ENCODE measurements around the gene RAET1L.
"Not testable (repeated sequence)": the region's sequence is repeated elsewhere in the genome, so short reads cannot be mapped to it uniquely, and the experiment has no call there.

Gene RAET1L

DNA sequence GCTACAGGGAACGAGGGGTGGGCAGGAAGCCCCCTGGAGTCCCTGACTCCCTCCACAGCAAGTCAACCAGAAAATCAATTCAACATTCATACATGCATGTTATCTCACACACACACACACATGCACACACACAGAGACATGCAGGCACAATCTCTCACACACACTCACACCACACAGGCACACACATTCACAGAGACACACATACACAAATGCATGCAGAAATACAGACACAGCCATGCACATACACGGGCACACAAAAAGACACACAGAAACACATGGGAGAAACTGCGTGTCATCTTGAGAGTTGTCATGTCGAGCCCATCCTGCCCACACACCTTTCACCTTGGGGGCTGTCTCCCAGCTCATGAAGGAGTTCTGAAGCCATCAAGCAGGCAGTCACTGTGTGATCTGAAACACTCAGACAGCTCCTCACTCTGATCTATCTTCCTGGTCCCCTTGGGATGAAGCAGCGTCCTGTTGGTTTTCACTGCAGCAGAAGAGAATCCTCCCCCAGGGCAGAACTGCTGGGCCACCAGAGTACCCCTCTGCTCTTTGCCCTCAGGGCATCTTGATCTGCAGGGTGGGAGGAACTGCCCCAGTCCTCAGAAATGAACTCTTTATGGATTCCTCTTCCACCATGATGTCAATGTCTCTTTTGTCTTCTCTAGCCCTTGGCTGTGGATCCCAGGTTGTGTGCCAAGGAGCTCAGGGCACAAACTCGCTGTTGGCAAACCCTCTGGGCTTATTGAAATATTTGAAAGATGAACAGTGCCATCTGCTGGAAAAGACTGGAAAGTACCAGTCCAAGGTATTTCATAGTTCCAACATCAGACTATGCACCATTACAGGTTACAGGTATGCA lies 8.8 kb downstream of the RAET1L start:
- DNase-seq (ENCODE audit: low read depth), result peak; percentile 27

GRCh38 chr6:150015281-150016001 lies 9.9 kb downstream of the RAET1L start:
- not testable (repeated sequence) for DNase-seq (ENCODE audit: low read depth)

GRCh38 chr6:150014623-150015280 lies 10.6 kb downstream of the RAET1L start:
- not testable (repeated sequence) for DNase-seq (ENCODE audit: low read depth)

- not testable (repeated sequence) for DNase-seq (ENCODE audit: low read depth)
These were observed 11.3 kb downstream of the RAET1L start for GRCh38 chr6:150013785-150014622.

GRCh38 chr6:150012846-150013784 lies 12.2 kb downstream of the RAET1L start:
- not testable (repeated sequence) for DNase-seq (ENCODE audit: low read depth)

- DNase-seq (ENCODE audit: low read depth), result no peak
These were observed 16.7 kb downstream of the RAET1L start for GRCh38 chr6:150008588-150008987.

GRCh38 chr6:150006961-150007464 lies 18.3 kb downstream of the RAET1L start:
- DNase-seq (ENCODE audit: low read depth), result no peak

GRCh38 chr6:150005761-150006651 lies 19.3 kb downstream of the RAET1L start:
- no peak for DNase-seq (ENCODE audit: low read depth)

DNA sequence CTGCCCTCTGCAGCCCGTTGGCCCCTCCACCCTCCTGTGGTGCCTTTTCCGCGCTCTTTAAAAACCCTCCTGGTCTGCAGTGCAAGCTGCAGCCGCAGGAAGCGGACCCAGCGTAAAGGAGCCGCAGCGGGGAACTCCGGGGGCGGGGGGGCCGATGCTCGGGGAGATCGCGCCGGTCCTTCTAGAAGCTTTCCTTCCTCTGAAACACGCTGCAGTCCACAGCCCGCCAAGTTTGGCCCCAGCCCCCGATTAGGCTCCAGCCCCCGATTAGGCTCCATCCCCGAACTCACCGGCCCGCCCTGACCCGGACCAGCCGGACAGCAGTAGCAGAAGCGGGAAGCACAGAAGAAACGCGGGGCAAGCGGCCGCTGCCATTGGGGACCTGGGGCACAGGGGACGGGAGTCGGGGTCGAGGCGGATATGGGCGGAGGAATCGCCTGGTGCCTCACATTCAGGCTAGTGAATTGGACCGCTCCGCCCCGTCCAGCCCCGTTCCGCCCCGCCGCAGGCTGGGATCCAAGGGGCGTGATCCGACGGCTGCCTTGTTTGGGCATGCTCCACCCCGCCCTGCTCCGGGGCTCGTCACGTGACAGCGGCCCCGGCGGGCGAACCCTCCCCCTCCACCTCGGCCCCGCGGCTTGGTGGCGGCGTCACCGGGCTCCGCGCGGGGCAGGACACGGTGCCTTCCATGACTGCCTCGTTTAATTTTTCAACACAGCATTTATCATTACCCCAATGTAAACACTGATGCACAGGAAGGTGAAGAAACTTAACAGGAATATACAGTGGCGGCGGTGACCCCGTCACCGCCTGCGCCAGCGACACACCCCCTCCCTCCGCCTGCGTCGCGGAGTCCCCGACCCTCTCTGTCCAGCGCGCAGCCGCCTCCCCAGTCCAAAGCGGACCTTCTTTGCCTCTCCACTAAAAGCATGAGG lies 20.3 kb downstream of the RAET1L start:
- peak; percentile 81 for DNase-seq (ENCODE audit: low read depth)

DNA sequence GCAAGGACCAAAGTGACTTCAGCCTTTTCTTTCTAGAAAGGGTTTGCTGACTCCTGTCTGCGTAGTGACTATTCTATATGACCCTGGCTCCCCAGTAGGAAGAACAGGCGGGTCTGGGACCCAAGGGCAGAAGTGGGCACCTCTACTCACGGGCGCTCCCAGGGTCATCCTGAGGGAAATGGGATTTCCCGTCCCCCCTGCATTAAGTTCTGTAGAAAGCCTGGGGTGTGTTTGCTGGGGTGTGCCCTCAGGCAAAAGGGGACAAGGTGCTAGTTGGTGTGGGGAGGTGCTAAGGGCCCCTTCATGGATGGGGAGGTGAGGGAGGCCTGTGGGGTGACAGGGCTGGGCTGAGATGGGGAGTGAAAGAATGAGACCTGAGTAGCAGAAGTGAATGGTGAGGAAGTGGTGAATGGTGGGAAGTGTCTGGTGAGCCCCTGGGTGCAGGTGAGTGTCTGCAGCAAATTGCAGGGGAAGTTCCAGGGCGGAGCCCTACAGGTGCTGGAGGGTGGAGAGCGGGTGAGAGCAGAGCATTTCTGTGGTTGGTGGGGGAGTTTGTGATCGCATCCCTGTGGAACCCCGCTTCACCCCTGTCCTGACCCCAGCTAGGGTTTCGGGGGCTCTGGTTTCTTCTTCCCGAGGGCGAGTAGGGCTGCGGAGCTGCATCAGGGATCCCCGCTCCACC lies 21.1 kb downstream of the RAET1L start:
- no peak for DNase-seq (ENCODE audit: low read depth)

DNA sequence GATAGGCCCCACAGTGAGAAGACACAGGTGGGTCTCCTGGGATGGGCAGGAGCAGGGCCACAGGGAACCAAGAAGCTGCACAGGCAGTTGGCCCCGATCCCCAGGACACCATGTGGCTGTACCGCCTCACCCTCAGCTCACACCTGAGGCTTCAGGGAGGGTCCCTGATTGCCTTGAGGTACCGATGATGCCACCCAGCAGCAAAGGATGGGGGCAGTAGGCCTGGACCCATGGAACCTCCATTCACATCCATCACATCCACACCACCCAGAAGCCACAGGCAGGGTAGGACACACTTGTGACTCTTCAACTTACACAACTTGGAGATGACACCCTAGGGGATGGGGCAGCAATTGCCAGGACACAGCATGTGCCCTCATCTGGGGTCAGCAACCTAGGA lies 21.7 kb downstream of the RAET1L start:
- not testable (repeated sequence) for DNase-seq (ENCODE audit: low read depth)

DNA sequence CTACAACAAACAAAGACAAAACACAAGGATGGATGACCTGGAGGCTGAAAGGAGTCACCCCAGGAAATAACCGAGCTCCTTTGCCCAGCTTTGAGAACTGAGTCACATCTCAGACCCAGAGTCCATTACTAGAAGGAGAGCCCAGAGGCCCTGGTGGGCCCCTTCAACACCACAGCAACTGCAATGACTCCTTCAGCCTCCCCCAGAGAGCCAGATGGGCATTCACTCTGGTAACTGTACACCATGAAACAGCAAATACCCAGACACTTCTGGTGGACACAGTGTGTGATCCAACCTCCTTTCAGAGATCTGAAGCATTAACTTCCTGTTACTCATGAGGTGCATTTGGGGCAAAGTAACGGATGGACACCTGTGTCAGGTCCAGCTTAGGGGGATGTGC lies 22.6 kb downstream of the RAET1L start:
- DNase-seq (ENCODE audit: low read depth), result no peak

DNA sequence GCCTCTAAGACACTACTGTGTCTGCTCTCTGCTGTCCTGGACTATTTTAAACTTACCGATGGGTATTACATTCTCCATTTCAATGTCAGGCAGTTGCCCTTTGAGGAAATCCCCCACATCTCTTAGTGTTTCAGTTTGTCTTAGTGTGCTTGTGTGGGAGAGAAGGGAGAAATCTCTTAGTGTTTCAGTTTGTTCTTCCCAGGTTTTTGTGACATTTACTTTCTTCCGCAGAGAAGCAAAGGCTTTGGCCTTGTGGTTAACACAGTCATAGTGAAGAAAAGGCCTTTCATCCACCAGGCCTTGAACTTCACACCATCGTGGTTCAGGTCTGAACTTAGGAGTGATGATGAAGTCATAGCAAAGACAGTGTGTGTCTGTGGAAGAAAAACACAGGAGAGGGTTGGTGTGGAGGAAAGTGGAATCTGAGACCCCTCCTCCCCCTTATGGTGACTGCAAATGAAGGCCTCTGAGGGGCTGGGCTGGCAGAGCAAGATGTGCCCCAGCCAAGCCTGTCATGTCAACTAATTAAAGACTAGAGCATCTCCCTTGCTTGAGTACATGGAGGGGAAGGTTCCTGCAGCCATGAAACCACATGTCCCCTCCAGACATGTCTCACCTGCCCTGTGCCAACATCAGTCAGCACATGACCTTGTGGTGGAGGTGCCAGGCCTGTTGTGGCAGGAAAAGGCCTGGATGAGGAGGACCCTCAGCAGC lies 23.9 kb downstream of the RAET1L start:
- DNase-seq (ENCODE audit: low read depth), result no peak

GRCh38 chr6:149999636-150000035 lies 25.7 kb downstream of the RAET1L start:
- no peak for DNase-seq (ENCODE audit: low read depth)

- DNase-seq (ENCODE audit: low read depth), result no peak
These were observed 29.4 kb downstream of the RAET1L start for GRCh38 chr6:149995971-149996370.

DNA sequence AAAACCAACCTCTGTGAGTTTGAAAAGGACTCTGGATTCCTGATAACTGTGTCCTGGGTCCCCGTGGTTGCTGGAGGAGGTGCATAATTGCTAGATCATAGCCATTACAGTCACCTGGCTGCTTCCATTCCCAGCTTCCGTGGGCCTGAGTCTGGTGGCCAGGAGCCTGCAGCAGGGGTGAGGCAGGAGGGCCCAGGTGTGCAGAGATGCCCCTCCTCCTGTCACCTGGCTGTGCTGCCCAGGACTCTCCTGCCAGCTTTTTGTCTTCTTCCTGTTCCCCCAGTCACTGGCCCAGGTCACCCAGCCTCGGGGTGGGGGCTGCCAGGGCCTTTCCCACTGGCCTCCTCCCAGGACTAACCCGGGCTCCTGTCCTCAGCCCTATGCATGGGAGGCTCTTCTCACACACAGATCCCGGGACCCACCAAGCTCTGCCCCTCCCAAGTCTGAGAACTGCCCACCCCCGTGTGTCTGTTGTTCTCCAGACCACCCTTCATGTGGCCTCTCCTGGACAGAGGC lies 30.0 kb downstream of the RAET1L start:
- no peak for DNase-seq (ENCODE audit: low read depth)

DNA sequence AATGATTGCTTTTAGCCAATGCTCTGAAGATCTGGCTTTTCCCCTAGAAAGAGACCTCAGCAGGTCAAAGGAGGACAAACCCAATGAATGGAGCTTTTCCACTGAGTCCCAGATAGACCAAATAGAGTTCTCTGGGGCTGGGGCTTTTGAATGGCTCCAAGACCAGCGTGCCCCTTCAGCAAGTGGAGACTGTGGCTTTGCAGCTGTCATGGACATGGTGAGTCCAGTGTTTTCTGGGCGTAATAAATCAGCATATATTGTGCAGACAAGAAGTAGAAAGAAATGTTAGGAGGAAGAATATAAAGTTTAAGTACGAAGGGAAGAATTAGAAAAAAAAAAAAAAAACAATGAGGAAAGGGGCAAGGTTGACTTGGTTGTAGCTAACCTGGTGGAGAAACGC lies 33.5 kb downstream of the RAET1L start:
- DNase-seq (ENCODE audit: low read depth), result no peak
